Neural cell (in vitro differentiated cells): ENCODE measurements around the gene SPOCK1. TPM values are rescaled to one million over a fixed set of nuclear protein-coding genes. Genes with fewer than 3 reads are reported as not detected.
A peak's percentile ranks its signal among the peaks of the same experiment; 100 is the strongest.

Experiments used
- H2AFZ ChIP-seq: fragments of 200-600, 300-800 bp; sonication (generic), shearing (Covaris generic); 2 replicates; pipeline ENCODE4 v1.6.0; 2014; ENCODE audit warnings: low read depth, mild to moderate bottlenecking, antibody characterized with exemption, low read length, moderate library complexity
- H3F3A ChIP-seq: fragments of 200-600 bp; shearing (Covaris generic); 2 replicates; pipeline ENCODE4 v1.6.1; 2016; ENCODE audit warnings: mild to moderate bottlenecking, moderate library complexity, mixed read lengths, antibody characterized with exemption, low read length; ENCODE audit not compliant: insufficient read depth, poor library complexity, severe bottlenecking
- H3K27ac ChIP-seq: fragments of 200-600, 300-800 bp; sonication (generic), shearing (Covaris generic); 2 replicates; pipeline ENCODE4 v1.5.1; 2014; ENCODE audit warnings: mild to moderate bottlenecking, low read length, moderate library complexity
- H3K27me3 ChIP-seq: fragments of 300-800, 200-600 bp; sonication (generic), shearing (Covaris generic); 2 replicates; pipeline ENCODE4 v1.6.0; 2014; ENCODE audit warnings: mild to moderate bottlenecking, low read depth, low read length, moderate library complexity; ENCODE audit not compliant: insufficient read depth
- H3K36me3 ChIP-seq: fragments of 300-800, 200-600 bp; sonication (generic), shearing (Covaris generic); 2 replicates; pipeline ENCODE4 v1.5.1; 2014; ENCODE audit warnings: mild to moderate bottlenecking, antibody characterized with exemption, low read length, moderate library complexity; ENCODE audit not compliant: insufficient read depth
- H3K4me2 ChIP-seq: fragments of 300-800, 200-600 bp; sonication (generic), shearing (Covaris generic); 2 replicates; pipeline ENCODE4 v1.6.0; 2014; ENCODE audit warnings: mild to moderate bottlenecking, low read length
- H3K4me3 ChIP-seq: fragments of 300-800, 200-600 bp; sonication (generic), shearing (Covaris generic); 2 replicates; pipeline ENCODE4 v1.5.1; 2014; ENCODE audit warnings: mild to moderate bottlenecking, low read length, moderate library complexity
- H3K79me2 ChIP-seq: fragments of 200-600 bp; shearing (Covaris generic); replicated peaks from 2 replicates; pipeline ENCODE4 v1.6.0; 2014; ENCODE audit warnings: mild to moderate bottlenecking, low read length, moderate library complexity; ENCODE audit not compliant: insufficient read depth
- H3K9ac ChIP-seq: fragments of 300-800, 200-600 bp; sonication (generic), shearing (Covaris generic); 2 replicates; pipeline ENCODE4 v1.6.1; 2016; ENCODE audit warnings: mild to moderate bottlenecking, low read length, mixed read lengths
- H3K9me2 ChIP-seq: fragments of 200-600 bp; shearing (Covaris generic); 2 replicates; pipeline ENCODE4 v1.6.1; 2016; ENCODE audit warnings: mild to moderate bottlenecking, low read length, mixed read lengths; ENCODE audit not compliant: insufficient read depth
- H3K9me3 ChIP-seq: fragments of 200-600, 300-800 bp; sonication (generic), shearing (Covaris generic); 2 replicates; pipeline ENCODE4 v1.6.1; 2016; ENCODE audit warnings: mild to moderate bottlenecking, mixed run types, low read length, moderate library complexity, mixed read lengths
- H4K20me1 ChIP-seq: fragments of 200-600 bp; shearing (Covaris generic); 2 replicates; pipeline ENCODE4 v1.6.1; 2016; ENCODE audit warnings: mild to moderate bottlenecking, mixed run types; ENCODE audit not compliant: insufficient read depth
- CTCF ChIP-seq: fragments of 450-650 bp; IDR thresholded peaks from 2 replicates; pipeline ENCODE4 v1.5.1; 2014; ENCODE audit warnings: antibody characterized with exemption, mild to moderate bottlenecking, moderate library complexity; ENCODE audit not compliant: poor library complexity, severe bottlenecking
- EP300 ChIP-seq: fragments of 450-650 bp; conservative IDR thresholded peaks from 2 replicates; pipeline ENCODE4 v1.6.1; 2014; ENCODE audit warnings: antibody characterized with exemption, mild to moderate bottlenecking, moderate library complexity; ENCODE audit not compliant: poor library complexity, severe bottlenecking
- EZH2 ChIP-seq: fragments of 200-600, 300-800 bp; shearing (Covaris generic), sonication (generic); IDR thresholded peaks from 2 replicates; pipeline ENCODE4 v1.6.1; 2014; ENCODE audit warnings: antibody characterized with exemption, low read length, borderline replicate concordance, mild to moderate bottlenecking; ENCODE audit not compliant: insufficient read depth, poor library complexity, severe bottlenecking
- MXI1 ChIP-seq: fragments of 450-650 bp; conservative IDR thresholded peaks from 2 replicates; pipeline ENCODE4 v1.6.1; 2014; ENCODE audit warnings: antibody characterized with exemption, mild to moderate bottlenecking; ENCODE audit not compliant: poor library complexity, severe bottlenecking
- POLR2AphosphoS5 ChIP-seq: IDR thresholded peaks from 2 replicates; pipeline ENCODE4 v1.6.1; 2012
- RAD21 ChIP-seq: fragments of 450-650 bp; conservative IDR thresholded peaks from 2 replicates; pipeline ENCODE4 v1.6.1; 2014; ENCODE audit warnings: antibody characterized with exemption, mild to moderate bottlenecking, moderate library complexity
- REST ChIP-seq: IDR thresholded peaks from 2 replicates; pipeline ENCODE4 v1.6.1; 2012; ENCODE audit warnings: borderline replicate concordance
- SMC3 ChIP-seq: fragments of 450-650 bp; conservative IDR thresholded peaks from 2 replicates; pipeline ENCODE4 v1.6.1; 2014; ENCODE audit warnings: antibody characterized with exemption, mild to moderate bottlenecking, moderate library complexity; ENCODE audit not compliant: poor library complexity
- TAF1 ChIP-seq: IDR thresholded peaks from 2 replicates; pipeline ENCODE4 v1.6.1; 2012; ENCODE audit warnings: low read depth
- polyA plus RNA-seq: library from polyadenylated mRNA; depleted of rRNA; stranded (reverse); fragments of >200 nt; gene quantifications from 2 replicates; pipeline ENCODE4 v1.2.3, GENCODE V29; 2014

Gene SPOCK1
- polyA plus RNA-seq, 1 donor from 2014 or later = 33.6 TPM

- no peaks in the 10 kb centered on the region for H3F3A ChIP-seq
- H3K9me2 ChIP-seq = no peaks in the 10 kb centered on the region
- H3K9me3 ChIP-seq = no peaks in the 10 kb centered on the region
- H3K27ac ChIP-seq = no peak overlapping the region
- H3K36me3 ChIP-seq = no peaks in the 10 kb centered on the region
- H3K4me3 ChIP-seq = peak overlapping the region; percentile 0
- peak; percentile 64 for TF ChIP-seq REST
- no peak for TF ChIP-seq EZH2
- no peak for TF ChIP-seq TAF1
- TF ChIP-seq EP300 = peak; percentile 43
- no peak for TF ChIP-seq POLR2AphosphoS5
- no peak for TF ChIP-seq MXI1
- TF ChIP-seq RAD21 = no peak
- no peaks in the 10 kb centered on the region for H3K27me3 ChIP-seq
- H3K4me2 ChIP-seq = no peak overlapping the region
- H3K9ac ChIP-seq = no peak overlapping the region
- H2AFZ ChIP-seq = no peak overlapping the region
- H4K20me1 ChIP-seq = no peaks in the 10 kb centered on the region
- no peaks in the 10 kb centered on the region for H3K79me2 ChIP-seq
These were observed 273.0 kb downstream of the SPOCK1 start for GRCh38 chr5:137226081-137226480.

GRCh38 chr5:137223324-137224295, 275.5 kb downstream of the SPOCK1 start:
- TF ChIP-seq MXI1 (no peak), SMC3 (no peak), EP300 (no peak), TAF1 (no peak), CTCF (no peak), POLR2AphosphoS5 (no peak), EZH2 (no peak), RAD21 (no peak), REST (no peak)
- no peak overlapping the region for H2AFZ ChIP-seq

More at GRCh38 chr5:137223324-137224295, 275.5 kb downstream of the SPOCK1 start:
- Histone ChIP-seq H3F3A (no peaks in the 10 kb centered on the region), H4K20me1 (no peaks in the 10 kb centered on the region), H3K9ac (no peak overlapping the region), H3K27me3 (no peaks in the 10 kb centered on the region), H3K27ac (no peak overlapping the region), H3K79me2 (no peaks in the 10 kb centered on the region), H3K36me3 (no peaks in the 10 kb centered on the region), H3K9me2 (no peaks in the 10 kb centered on the region), H3K4me3 (no peak overlapping the region), H3K4me2 (no peak overlapping the region), H3K9me3 (no peaks in the 10 kb centered on the region)
